HCT116 (cell line): ENCODE results near the gene ECSCR. TPM values are rescaled to one million over a fixed set of nuclear protein-coding genes. Genes with fewer than 3 reads are reported as not detected.

Experiments used
- ATAC-seq: fragments of 200-7000 bp; cut with Tn5 transposase; 2 replicates; pipeline ENCODE4 v1.9.1; 2020; ENCODE audit warnings: mild to moderate bottlenecking, moderate library complexity
- BruUV-seq: library from RNA; stranded (reverse); fragments of 400-500 nt; replicated peaks from 2 replicates; lab custom pipeline; 2021; lab: Mats Ljungman, UMichigan
- CTCF ChIA-PET: fragments of 300-600 bp; sonication (Branson Sonifier 250); formaldehyde crosslinking; loops from one replicate; lab custom pipeline; 2021; ENCODE audit warnings: antibody characterized with exemption; lab: Charles Lee
- POLR2A ChIA-PET: fragments of 300-600, 350-600 bp; sonication (Branson Sonifier 250); formaldehyde crosslinking; loops from one replicate; lab custom pipeline; 2021; ENCODE audit warnings: antibody characterized with exemption; lab: Charles Lee
- RAD21 ChIA-PET, 2 experiments: fragments of 300-600 bp; sonication (Branson Sonifier 250); formaldehyde crosslinking; loops; one replicate each; lab custom pipeline; 2023; ENCODE audit warnings: low total read pairs in 2 of 2; ENCODE audit not compliant: uncharacterized antibody in 2 of 2, unreplicated experiment in 2 of 2, low non-redundant PET in 1 of 2; lab: Charles Lee
- DNase-seq: peaks from one replicate; pipeline ENCODE4 v3.0.0-alpha.2; 2010; ENCODE audit warnings: low read depth, low spot score
- H2AFZ ChIP-seq: fragments of 200-600 bp; shearing (Covaris generic), sonication (generic); 2 replicates; pipeline ENCODE4 v1.6.1; 2017; ENCODE audit warnings: low read depth, mixed run types, mixed read lengths, antibody characterized with exemption, low read length; ENCODE audit not compliant: poor library complexity, severe bottlenecking
- H3K27ac ChIP-seq: 2 replicates; pipeline ENCODE4 v1.5.1; 2012; ENCODE audit warnings: low read depth, low read length
- H3K27me3 ChIP-seq: fragments of 200-600 bp; sonication (generic); 2 replicates; pipeline ENCODE4 v1.6.1; 2016; ENCODE audit warnings: mixed run types, low read length, mixed read lengths; ENCODE audit not compliant: insufficient read depth
- H3K36me3 ChIP-seq, 2 experiments: fragments of 200-500 bp in 1 of 2; fragments of 200-600 bp in 1 of 2; sonication (Bioruptor generic) in 1 of 2; sonication (generic) in 1 of 2; 2 replicates each; pipeline versions ENCODE4 v1.5.1 to v1.6.1; 2014 to 2016; ENCODE audit warnings: low read length in 2 of 2, inconsistent platforms in 1 of 2, mixed read lengths in 1 of 2, mixed run types in 1 of 2; ENCODE audit not compliant: insufficient read depth in 2 of 2, control insufficient read depth in 1 of 2
- H3K4me1 ChIP-seq, 2 experiments: fragments of 200-600 bp in 1 of 2; sonication (generic) in 1 of 2; 2 replicates each; pipeline versions ENCODE4 v1.5.1 to v1.6.1; 2012 to 2017; ENCODE audit warnings: low read length in 2 of 2, inconsistent platforms in 1 of 2, mild to moderate bottlenecking in 1 of 2, mixed read lengths in 1 of 2, mixed run types in 1 of 2, moderate library complexity in 1 of 2; ENCODE audit not compliant: insufficient read depth in 2 of 2, control insufficient read depth in 1 of 2
- H3K4me2 ChIP-seq: fragments of 200-600 bp; sonication (generic); 2 replicates; pipeline ENCODE4 v1.6.1; 2017; ENCODE audit warnings: mixed run types, low read length, mixed read lengths
- H3K4me3 ChIP-seq, 2 experiments: fragments of 200-600 bp in 1 of 2; sonication (generic) in 1 of 2; replicated peaks in 1 of 2; 2 replicates each; pipeline ENCODE4 v1.5.1; 2011 to 2016; ENCODE audit warnings: low read length in 2 of 2, control low read depth in 1 of 2, low read depth in 1 of 2, mild to moderate bottlenecking in 1 of 2, mixed read lengths in 1 of 2, mixed run types in 1 of 2
- H3K79me2 ChIP-seq: fragments of 200-600 bp; sonication (generic); 2 replicates; pipeline ENCODE4 v1.6.1; 2017; ENCODE audit warnings: mild to moderate bottlenecking, mixed run types, low read length, moderate library complexity, mixed read lengths; ENCODE audit not compliant: insufficient read depth
- H3K9ac ChIP-seq: fragments of 200-600 bp; sonication (generic); 2 replicates; pipeline ENCODE4 v1.6.1; 2016; ENCODE audit warnings: low read length, mixed read lengths
- H3K9me2 ChIP-seq: fragments of 200-600 bp; sonication (generic), shearing (Covaris generic); 2 replicates; pipeline ENCODE4 v1.6.1; 2017; ENCODE audit warnings: mixed run types, mild to moderate bottlenecking, moderate library complexity; ENCODE audit not compliant: insufficient read depth
- H3K9me3 ChIP-seq, 2 experiments: fragments of 200-500 bp in 1 of 2; fragments of 200-600 bp in 1 of 2; sonication (Bioruptor generic) in 1 of 2; sonication (generic) in 1 of 2; 2 replicates each; pipeline ENCODE4 v1.6.1; 2014 to 2017; ENCODE audit warnings: low read length in 2 of 2, mixed read lengths in 2 of 2, inconsistent platforms in 1 of 2, low read depth in 1 of 2, mild to moderate bottlenecking in 1 of 2, mixed run types in 1 of 2, moderate library complexity in 1 of 2; ENCODE audit not compliant: control insufficient read depth in 1 of 2, insufficient read depth in 1 of 2
- H4K20me1 ChIP-seq: fragments of 200-600 bp; sonication (generic), shearing (Covaris generic); 2 replicates; pipeline ENCODE4 v1.6.1; 2017; ENCODE audit warnings: mixed run types, mild to moderate bottlenecking, moderate library complexity; ENCODE audit not compliant: insufficient read depth
- ATF3 ChIP-seq: IDR thresholded peaks from 2 replicates; pipeline ENCODE4 v1.6.1; 2012
- CBX3 ChIP-seq: IDR thresholded peaks from 2 replicates; pipeline ENCODE4 v1.6.1; 2012; ENCODE audit warnings: low read depth
- CEBPB ChIP-seq: IDR thresholded peaks from 2 replicates; pipeline ENCODE4 v1.6.1; 2012; ENCODE audit warnings: low read depth
- CTCF ChIP-seq, 3 experiments: fragments of 200-600 bp in 1 of 3; sonication (generic) in 1 of 3; IDR thresholded peaks in 2 of 3; conservative IDR thresholded peaks in 1 of 3; 2 replicates each; pipeline ENCODE4 v1.5.1; 2012 to 2017; ENCODE audit warnings: low read depth in 2 of 3, low read length in 2 of 3, antibody characterized with exemption in 1 of 3, borderline replicate concordance in 1 of 3, control low read depth in 1 of 3, mild to moderate bottlenecking in 1 of 3, mixed read lengths in 1 of 3, mixed run types in 1 of 3, moderate library complexity in 1 of 3; ENCODE audit not compliant: insufficient read depth in 1 of 3
- EGR1 ChIP-seq: IDR thresholded peaks from 2 replicates; pipeline ENCODE4 v1.6.1; 2012; ENCODE audit warnings: low read depth
- ELF1 ChIP-seq: IDR thresholded peaks from 2 replicates; pipeline ENCODE4 v1.6.1; 2012; ENCODE audit warnings: low read depth, borderline replicate concordance
- EZH2 ChIP-seq: fragments of 200-600 bp; sonication (generic); IDR thresholded peaks from 2 replicates; pipeline ENCODE4 v1.6.1; 2017; ENCODE audit warnings: antibody characterized with exemption, mixed run types
- EZH2phosphoT487 ChIP-seq: fragments of 200-600 bp; IDR thresholded peaks from 2 replicates; pipeline ENCODE4 v1.6.1; 2018; ENCODE audit warnings: antibody characterized with exemption, borderline replicate concordance
- FOSL1 ChIP-seq: IDR thresholded peaks from 2 replicates; pipeline ENCODE4 v1.6.1; 2012; ENCODE audit warnings: low read depth
- JUND ChIP-seq: IDR thresholded peaks from 2 replicates; pipeline ENCODE4 v1.6.1; 2012
- MAX ChIP-seq: IDR thresholded peaks from 2 replicates; pipeline ENCODE4 v1.6.1; 2012
- POLR2A ChIP-seq: IDR thresholded peaks from 2 replicates; pipeline ENCODE4 v1.7.0; 2011; ENCODE audit warnings: borderline replicate concordance; ENCODE audit not compliant: insufficient read depth, insufficient read length; ENCODE audit errors: extremely low read depth
- POLR2AphosphoS5 ChIP-seq: IDR thresholded peaks from 2 replicates; pipeline ENCODE4 v1.6.1; 2011; ENCODE audit warnings: mild to moderate bottlenecking, low read depth, low read length, moderate library complexity
- RAD21 ChIP-seq: IDR thresholded peaks from 2 replicates; pipeline ENCODE4 v1.6.1; 2012; ENCODE audit warnings: low read depth, mild to moderate bottlenecking
- REST ChIP-seq: IDR thresholded peaks from 2 replicates; pipeline ENCODE4 v1.6.1; 2012; ENCODE audit warnings: low read depth
- SP1 ChIP-seq: IDR thresholded peaks from 2 replicates; pipeline ENCODE4 v1.6.1; 2012; ENCODE audit warnings: low read depth
- TCF7L2 ChIP-seq: IDR thresholded peaks from 2 replicates; pipeline ENCODE4 v1.7.0; 2011; ENCODE audit warnings: borderline replicate concordance, inconsistent platforms; ENCODE audit not compliant: insufficient read depth, insufficient read length; ENCODE audit errors: extremely low read depth
- ZBTB33 ChIP-seq: IDR thresholded peaks from 2 replicates; pipeline ENCODE4 v1.6.1; 2011; ENCODE audit warnings: mild to moderate bottlenecking, low read length, moderate library complexity; ENCODE audit not compliant: insufficient replicate concordance; ENCODE audit errors: extremely low read depth
- ZFX ChIP-seq: fragments of 450-650 bp; IDR thresholded peaks from 2 replicates; pipeline ENCODE4 v1.6.1; 2017
- intact Hi-C: fragments of 100-400 bp; cut with micrococcal nuclease; formaldehyde crosslinking; loops from 2 replicates; pipeline ENCODE4 v1.10.0; 2022
- total RNA-seq: library from RNA; stranded (reverse); gene quantifications from one replicate; pipeline ENCODE4 v1.2.1, GENCODE V29; 2021; ENCODE audit not compliant: unreplicated experiment

Gene ECSCR
- total RNA-seq, 1 experiment from 2014 or later = not detected

GRCh38 chr5:139473565-139473964, 11.0 kb upstream of the ECSCR start (continued):
- TF ChIP-seq EZH2 (no peak), EGR1 (no peak), CBX3 (no peak), FOSL1 (no peak), TCF7L2 (no peak)

- no peak overlapping the region for H3K9ac ChIP-seq
- no peaks in the 10 kb centered on the region for H3K79me2 ChIP-seq
- H4K20me1 ChIP-seq = no peaks in the 10 kb centered on the region
- no peak overlapping the region for H2AFZ ChIP-seq
- H3K4me2 ChIP-seq = no peak overlapping the region
- H3K9me3 ChIP-seq = no peaks in the 10 kb centered on the region
- peaks cover 9% of the 10 kb centered on the region in 2 experiments; a peak in 2 of 4 replicates for H3K4me1 ChIP-seq
- ChIA-PET RAD21 (no interaction called here), CTCF (no interaction called here), POLR2A (no interaction called here)
- no peak overlapping the region for H3K27ac ChIP-seq
- H3K27me3 ChIP-seq = no peaks in the 10 kb centered on the region
- no peak overlapping the region for H3K4me3 ChIP-seq
- H3K36me3 ChIP-seq = 0 out of 4 replicates have a peak, but pooled peaks cover 0 to 2% of the 10 kb centered on the region in 2 experiments
- intact Hi-C loops = no loop called here
- no TSS peak for BruUV-seq
- ATAC-seq (no peak), DNase-seq (no peak)
- TF ChIP-seq EZH2 = no peak
- TF ChIP-seq EGR1 = no peak
- no peak for TF ChIP-seq CBX3
- TF ChIP-seq MAX = no peak
- TF ChIP-seq JUND = no peak
- no peak for TF ChIP-seq RAD21
- TF ChIP-seq ZBTB33 = no peak
- no peak for TF ChIP-seq ATF3
- TF ChIP-seq REST = no peak
- TF ChIP-seq CTCF (IDR thresholded peaks at IDR 0.05 in 2 of 3, conservative IDR thresholded peaks at IDR 0.05 in 1 of 3; ENCODE audit: borderline replicate concordance in 1 of 3, insufficient read depth in 1 of 3, low read depth in 2 of 3, low read length in 2 of 3) = no peak
- TF ChIP-seq TCF7L2 = no peak
- TF ChIP-seq FOSL1 = no peak
- no peak for TF ChIP-seq POLR2AphosphoS5
- no peak for TF ChIP-seq EZH2phosphoT487
- TF ChIP-seq CEBPB = no peak
- TF ChIP-seq ELF1 = no peak
- no peak for TF ChIP-seq SP1
- no peak for TF ChIP-seq ZFX
- no peak for TF ChIP-seq POLR2A
- H3K9me2 ChIP-seq = no peaks in the 10 kb centered on the region
These were observed 10.6 kb upstream of the ECSCR start for GRCh38 chr5:139473105-139473504.
